ENCODE results near the gene ZNF253.
"Not testable (repeated sequence)": the region's sequence is repeated elsewhere in the genome, so short reads cannot be mapped to it uniquely, and the experiment has no call there.

The ZNF253 gene

DNA sequence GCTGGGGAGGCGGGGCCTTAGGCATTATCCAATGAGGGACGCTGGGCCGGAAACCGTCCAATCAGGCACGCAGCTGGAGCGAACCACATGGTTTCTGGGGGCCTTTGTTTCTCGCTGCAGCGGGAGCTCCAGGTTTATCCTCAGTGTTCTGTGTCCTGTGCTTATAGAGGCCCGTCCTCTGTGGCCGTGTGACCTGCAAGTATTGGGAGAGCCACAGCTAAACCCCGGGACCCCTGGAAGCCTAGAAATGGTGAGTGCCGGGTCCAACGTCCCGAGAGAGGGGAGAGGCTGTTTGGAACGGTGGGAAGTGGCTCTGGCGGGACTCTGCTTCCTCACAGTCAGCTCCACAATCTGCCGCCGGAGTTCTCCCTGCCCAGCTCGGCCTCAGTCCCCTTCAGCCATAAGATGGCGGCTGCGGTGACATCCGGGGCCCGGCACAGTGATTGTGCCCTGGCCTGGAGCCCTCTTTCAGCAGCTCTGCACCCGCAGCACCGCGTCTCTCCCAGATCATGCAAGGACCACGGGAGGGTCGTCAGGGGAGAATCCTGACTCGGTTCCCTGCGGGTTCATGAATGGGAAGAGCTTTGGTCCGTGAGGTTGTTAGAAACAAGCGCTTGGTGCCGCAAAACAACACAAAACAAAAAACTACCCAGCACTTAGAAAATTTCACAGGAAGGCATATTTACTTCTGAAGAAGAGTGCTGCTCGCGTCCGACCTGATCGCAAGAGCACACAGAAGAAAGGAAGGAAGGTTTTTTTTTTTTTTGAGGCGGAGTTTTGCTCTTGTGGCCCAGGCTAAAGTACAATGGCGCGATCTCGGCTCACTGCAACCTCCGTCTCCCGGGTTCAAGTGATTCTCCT is at the start of gene ZNF253:
Gene ZNF253, plus strand, starts transcription at position 133 of the 861 bp plus-strand sequence. Its CDS starts 115 bp downstream, at position 248.
- in situ Hi-C loops (cut with MboI; ENCODE audit: low sequenced_read_pairs) = no loop called here

DNA sequence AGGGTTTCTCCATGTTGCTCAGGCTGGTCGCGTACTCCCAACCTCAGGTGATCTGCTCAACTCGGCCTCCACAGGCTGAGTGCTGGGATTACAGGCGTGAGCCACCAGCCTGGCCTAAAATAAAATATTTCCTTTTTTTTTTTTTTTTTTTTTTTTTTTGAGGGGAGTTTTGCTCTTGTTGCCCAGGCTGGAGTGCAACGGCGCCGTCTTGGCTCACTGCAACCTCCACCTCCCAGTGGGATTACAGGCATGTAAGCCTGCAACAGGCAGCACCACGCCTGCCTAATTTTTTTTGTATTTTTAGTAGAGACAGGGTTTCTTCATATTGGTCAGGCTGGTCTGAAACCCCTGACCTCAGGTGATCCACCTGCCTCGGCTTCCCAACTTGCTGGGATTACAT is 49.0 kb upstream of the ZNF253 start:
- in situ Hi-C loops (cut with MboI; ENCODE audit: low sequenced_read_pairs) = no loop called here

DNA sequence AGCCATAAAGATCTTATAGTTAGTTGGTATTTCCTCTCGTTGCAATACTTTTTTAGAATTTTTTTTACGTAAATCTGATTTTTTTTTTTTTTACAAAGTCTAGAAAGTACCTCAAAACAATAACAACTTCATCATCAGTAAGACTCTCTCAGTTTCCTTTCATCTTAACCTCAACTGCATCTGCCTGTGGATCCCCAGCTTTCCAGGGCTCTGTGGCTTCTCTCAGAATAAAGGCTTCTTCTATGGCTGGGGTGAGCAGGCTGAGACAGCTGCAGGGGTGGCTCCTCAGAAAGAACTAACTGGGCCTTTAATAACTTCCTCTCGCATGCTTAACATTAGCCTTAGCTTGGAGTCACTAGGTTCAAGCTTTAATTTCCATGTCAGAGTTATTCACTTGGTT is 48.3 kb upstream of the ZNF253 start:
- in situ Hi-C loops (cut with MboI; ENCODE audit: low sequenced_read_pairs) = no loop called here

DNA sequence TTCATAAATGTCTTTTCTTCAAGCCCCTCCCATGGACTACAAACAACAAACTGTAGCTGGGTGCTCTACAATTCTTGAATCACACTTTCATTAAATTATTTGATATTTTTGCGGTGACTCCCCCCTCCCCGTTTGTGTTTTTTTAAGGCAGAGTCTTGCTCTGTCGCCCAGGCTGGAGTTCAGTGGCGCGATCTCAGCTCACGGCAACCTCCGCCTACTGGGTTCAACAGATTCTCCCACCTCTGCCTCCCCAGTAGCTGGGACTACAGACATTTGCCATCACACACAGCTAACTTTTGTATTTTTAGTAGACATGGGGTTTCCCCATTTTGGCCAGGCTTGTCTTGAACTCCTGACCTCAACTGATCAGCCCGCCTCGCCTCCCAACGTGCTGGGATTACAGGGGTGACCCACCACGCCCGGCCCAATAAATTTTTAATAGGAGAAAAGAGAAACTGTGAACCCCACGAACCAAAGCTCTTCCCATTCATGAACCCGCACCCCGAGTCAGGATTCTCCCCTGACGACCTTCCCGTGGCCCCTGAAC is 44.8 kb upstream of the ZNF253 start:
- in situ Hi-C loops (cut with MboI; ENCODE audit: low sequenced_read_pairs) = no loop called here

DNA sequence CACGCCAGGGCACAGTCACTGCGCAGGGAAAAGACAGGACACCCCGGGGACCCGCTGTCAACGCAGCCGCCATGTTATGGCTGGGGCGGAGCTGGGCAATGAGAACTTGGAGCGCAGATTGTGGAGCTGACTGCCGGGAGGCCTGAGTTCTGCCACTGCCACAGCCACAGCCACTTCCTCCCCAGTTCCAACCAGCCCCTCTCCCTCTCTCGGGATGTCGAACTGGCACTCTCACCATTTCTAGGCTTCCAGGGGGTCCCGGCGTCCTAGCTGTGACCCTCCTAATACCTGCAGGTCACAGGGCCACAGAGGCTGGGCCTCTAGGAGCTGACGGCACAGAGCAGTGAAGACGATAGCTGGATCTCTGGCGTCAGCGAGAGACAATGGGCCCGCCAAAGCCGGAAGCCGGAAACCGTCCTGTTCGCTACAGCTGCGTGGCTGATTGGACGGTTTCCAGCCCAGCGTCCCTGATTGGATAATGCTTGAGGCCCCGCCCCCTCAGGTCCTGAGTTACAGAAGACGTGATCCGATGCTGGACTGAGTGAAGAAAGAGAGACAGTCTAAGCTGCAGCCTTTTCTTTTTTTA is 44.2 kb upstream of the ZNF253 start, which contains the start of gene ZNF506:
Gene ZNF506, minus strand, starts transcription at position 385 of the 586 bp plus-strand sequence. Its CDS starts 147 bp downstream, at position 238.
- in situ Hi-C loops (cut with MboI; ENCODE audit: low sequenced_read_pairs) = no loop called here

DNA sequence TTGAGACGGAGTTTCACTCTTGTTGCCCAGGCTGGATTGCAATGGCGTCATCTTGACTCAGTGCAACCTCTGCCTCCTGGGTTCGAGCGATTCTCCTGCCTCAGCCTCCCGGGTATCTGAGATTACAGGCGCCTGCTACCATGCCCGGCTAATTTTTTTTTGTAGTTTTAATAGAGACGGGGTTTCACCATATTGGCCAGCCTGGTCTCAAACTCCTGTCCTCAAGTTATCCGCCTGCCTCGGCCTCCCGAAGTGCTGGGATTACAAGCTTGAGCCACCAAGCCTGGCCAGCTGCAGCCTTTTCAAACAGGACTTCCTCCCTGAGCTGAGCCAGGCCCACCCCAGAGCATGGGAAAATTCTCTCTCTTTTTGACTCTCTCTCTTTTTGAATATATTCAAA is 43.7 kb upstream of the ZNF253 start:
- in situ Hi-C loops (cut with MboI; ENCODE audit: low sequenced_read_pairs) = not testable (repeated sequence)

DNA sequence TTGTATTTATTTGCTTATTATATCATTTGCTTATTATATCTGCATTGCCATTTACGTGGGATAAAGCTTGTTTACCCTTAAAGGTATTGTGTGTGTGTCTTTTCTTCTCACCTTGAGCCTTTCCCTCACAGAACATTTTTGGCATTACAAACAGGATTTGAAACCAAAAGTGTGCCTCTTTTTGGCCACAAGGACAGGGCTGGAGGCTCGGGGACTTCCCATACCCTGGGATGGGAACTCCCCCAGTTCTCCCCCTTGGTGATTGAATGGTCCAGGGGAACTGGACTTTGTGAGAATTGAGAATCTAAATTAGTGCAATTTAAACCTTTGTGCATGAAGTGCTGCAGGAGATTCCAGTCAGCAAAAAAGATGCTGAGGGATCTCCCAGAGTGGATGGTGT is 41.8 kb upstream of the ZNF253 start:
- in situ Hi-C loops (cut with MboI; ENCODE audit: low sequenced_read_pairs) = no loop called here

DNA sequence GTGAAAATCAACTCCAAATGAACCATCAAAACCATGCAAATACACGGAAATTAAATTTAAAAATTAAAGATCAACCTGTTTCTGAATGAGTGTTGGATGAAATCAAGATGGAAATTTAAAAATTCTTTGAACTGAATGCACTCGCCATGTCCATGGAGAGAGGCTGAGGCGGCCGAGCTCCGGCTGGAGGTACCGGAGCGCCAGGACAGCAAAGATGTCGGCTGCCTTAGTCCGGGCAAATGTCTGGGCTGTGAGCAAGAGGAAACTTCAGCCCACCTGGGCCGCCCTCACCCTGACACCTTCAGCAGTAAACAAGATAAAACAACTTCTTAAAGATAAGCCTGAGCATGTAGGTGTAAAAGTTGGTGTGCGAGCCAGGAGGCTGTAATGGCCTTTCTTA is 38.8 kb upstream of the ZNF253 start:
- in situ Hi-C loops (cut with MboI; ENCODE audit: low sequenced_read_pairs) = no loop called here

DNA sequence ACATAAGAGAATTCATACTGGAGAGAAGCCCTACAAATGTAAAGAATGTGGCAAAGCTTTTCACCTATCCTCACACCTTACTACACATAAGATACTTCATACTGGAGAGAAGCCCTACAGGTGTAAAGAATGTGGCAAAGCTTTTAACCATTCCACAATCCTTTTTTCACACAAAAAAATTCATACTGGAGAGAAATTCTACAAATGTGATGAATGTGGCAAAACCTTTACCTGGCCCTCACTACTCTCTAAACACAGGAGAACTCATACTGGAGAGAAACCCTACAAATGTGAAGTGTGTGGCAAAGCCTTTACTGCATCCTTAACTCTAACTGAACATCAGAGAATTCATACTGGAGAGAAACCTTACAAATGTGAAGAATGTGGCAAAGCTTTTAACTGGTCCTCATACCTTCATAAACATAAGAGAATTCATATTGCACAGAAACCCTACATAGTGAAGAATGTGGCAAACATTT is 30.1 kb upstream of the ZNF253 start:
- in situ Hi-C loops (cut with MboI; ENCODE audit: low sequenced_read_pairs) = no loop called here

DNA sequence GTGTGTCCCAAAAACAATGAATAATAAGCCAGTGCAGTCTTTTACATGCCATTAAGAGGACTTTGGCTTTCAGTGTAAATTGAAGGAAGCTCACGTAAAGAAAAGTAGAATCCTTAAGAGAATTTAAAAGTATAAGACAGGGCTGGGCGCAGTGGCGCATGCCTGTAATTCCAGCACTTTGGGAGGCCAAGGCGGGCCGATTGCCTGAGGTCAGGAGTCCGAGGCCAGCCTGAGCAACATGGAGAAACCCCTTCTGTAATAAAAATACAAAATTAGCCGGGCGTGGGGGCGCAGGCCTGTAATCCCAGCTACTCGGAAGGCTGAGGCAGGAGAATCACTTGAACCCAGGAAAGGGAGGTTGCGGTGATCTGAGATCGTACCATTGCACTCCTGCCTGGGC is 17.9 kb upstream of the ZNF253 start:
- in situ Hi-C loops (cut with MboI; ENCODE audit: low sequenced_read_pairs) = no loop called here

DNA sequence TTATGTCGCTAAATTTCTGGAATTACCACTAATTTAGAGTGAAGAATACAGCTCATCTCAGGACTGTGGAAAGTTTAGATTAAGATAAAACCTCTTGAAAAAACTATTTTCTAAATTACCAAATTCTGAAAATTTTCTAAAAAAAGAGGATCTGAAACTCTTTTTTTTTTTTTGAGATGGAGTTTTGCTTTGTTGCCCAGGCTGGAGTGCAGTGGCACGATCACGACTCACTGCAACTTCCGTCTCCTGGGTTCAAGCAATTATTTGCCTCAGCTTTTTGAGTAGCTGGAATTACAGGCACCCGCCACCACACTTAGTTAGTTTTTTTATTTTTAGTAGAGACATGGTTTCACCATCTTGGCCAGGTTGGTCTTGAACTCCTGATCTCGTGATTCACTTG is 16.6 kb upstream of the ZNF253 start:
- in situ Hi-C loops (cut with MboI; ENCODE audit: low sequenced_read_pairs) = no loop called here

DNA sequence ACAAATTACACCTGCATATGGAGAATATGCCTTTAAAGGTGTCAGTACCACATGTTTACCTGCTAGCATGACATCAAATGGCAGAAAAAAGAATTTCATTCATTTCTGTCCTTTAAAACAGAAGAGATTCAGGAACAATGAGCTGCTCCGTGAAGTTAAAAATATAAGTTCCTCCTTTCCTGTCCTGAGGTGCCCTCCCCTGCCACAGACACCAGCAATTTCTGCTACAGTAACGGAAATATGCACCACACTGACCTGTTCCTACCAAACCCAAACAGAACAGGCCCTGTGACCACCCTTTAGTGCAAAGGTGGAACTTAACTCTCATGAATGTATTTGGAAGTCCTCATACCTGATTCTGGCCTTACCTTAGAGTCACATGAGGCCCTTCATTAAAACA is 13.9 kb upstream of the ZNF253 start:
- in situ Hi-C loops (cut with MboI; ENCODE audit: low sequenced_read_pairs) = not testable (repeated sequence)

DNA sequence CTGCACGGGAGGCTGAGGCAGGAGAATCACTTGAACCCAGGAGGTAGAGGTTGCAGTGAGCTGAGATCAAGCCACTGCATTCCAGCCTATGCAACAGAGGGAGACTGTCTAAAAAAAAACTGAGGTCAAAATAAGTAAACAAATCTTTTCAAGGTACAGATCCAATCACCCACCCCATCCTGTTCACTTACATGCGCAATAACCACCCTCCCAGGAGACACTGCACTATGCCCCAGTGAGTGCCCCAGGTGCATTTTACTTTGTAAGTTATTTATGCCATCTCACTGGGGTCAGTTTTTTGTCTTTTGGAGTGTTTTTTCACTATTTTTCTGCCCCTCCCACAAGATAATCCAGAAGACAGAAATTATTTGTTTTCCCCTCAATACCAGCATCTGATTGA is 6.9 kb upstream of the ZNF253 start:
- in situ Hi-C loops (cut with MboI; ENCODE audit: low sequenced_read_pairs) = no loop called here

DNA sequence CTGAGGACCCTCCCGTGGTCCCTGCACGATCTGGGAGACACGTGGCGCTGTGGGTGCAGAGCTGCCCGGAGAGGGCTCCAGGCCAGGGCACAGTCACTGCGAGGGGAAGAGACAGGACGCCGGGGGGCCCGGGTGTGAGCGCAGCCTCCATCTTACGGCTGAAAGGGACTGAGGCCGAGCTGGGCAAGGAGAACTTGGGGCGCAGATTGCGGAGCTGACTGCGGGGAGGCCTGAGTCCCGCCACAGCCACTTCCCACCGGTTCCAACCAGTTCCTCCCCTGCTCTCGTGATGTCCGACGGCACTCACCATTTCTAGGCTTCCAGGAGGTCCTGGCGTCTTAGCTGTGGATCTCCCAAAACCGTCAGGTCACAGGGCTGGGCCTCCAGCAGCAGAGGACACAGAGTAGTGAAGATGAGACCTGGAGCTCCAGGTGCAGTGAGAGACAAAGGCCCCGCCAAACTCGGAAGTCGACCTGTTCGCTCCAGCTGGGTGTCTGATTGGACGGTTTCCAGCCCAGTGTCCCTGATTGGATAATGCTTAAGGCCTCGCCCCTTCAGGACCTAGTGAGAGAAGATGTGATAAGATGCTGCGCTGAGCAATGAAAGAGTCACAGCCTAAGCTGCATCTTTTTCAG is 4.8 kb upstream of the ZNF253 start:
- in situ Hi-C loops (cut with MboI; ENCODE audit: low sequenced_read_pairs) = no loop called here

DNA sequence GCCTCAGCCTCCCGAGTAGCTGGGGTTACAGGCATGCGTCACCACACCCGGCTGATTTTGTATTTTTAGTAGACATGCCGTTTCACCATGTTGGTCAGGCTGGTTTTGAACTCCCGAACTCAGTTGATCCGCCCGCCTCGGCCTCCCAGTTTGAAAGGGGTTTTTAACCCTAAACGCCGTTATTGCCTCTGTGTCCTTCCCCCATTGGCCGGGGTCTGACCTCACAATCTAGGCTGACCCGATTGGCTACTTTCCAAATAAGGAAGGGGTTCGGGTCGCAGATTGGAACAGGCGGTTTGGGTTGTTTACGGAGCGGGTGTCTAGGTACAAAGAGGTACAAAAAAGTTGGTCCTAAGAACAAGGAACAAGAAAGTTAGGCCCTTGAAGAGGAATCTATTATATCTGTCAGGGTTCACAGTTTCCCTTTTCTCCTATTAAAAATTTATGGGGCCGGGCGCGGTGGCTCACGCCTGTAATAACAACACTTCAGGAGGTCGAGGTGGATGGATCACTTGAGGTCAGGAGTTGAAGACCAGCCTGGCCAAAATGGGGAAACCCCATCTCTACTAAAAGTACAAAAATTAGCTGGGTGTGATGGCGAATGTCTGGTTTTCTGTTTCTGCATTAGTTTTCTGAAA is 1.0 kb downstream of the ZNF253 start:
- in situ Hi-C loops (cut with MboI; ENCODE audit: low sequenced_read_pairs) = no loop called here

DNA sequence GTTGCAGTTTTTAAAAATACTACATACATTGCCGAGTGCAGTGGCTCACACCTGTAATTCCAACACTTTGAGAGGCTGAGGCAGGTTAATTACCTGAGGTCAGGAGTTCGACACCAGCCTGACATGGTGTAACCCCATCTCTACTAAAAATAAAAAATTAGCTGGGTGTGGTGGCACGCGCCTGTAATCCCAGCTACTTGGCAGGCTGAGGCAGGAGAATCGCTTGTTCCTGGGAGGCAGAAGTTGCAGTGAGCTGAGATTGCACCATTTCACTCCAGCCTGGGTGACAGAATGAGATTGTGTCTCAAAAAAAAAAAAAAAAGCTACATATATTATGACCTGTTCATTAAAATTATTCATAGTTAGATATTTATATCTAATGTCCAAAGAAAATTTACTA is 4.4 kb downstream of the ZNF253 start:
- in situ Hi-C loops (cut with MboI; ENCODE audit: low sequenced_read_pairs) = not testable (repeated sequence)

DNA sequence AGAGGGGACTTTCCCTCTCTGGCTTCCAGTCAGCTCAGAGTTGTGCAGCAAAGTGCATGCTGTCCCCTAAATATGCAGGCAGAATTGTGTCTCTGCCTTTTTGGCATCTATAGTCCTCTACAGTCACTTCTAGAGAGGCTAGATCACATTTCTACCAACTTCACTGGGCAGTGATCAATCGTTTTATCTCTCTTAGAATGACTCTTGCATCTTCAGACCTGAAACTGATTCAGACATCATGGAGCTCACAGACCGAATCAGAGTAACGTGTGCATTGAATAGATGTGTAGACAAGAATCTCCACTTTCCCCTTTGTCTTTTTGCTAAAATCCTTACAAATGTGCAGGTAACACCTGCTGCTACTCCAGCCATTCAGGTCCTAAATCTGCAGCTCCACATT is 6.2 kb downstream of the ZNF253 start:
- in situ Hi-C loops (cut with MboI; ENCODE audit: low sequenced_read_pairs) = no loop called here

DNA sequence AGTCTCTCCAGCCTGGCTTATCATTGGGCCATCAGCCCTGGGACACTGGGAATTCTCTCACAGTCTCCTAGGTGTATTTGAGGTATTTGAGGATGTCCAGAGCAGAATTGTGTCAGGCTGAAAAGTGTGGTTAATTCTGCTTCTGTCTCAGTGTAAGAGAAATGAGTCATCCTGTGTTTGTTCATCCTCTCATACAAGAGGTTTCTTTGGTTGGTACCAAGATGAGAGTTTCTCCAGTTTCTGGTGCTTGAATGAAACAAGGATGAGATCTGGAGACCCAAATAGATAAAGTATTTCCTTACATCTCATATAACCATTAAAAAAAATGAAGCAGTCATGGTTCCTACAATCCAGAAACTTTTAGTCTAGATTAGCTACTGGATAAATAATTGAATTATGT is 7.7 kb downstream of the ZNF253 start:
- in situ Hi-C loops (cut with MboI; ENCODE audit: low sequenced_read_pairs) = no loop called here

DNA sequence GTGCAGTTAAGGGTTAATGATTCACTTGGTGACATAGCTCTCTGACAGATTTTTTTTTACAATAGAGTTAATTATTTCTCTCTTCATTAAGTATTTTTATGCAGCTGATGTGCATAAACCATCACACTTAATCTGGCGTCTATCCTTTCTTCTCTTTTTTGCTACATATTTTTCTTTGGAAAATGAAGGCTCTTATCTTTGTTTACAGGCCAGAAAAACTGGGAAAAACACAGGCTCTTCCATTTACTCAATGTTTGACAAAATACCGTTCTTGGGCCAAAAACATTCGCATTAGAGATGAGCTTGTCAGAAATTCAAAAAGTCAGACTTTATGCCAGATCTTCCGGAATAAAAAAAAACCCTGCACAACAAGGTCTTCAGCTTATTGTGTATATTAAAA is 12.0 kb downstream of the ZNF253 start:
- in situ Hi-C loops (cut with MboI; ENCODE audit: low sequenced_read_pairs) = no loop called here

DNA sequence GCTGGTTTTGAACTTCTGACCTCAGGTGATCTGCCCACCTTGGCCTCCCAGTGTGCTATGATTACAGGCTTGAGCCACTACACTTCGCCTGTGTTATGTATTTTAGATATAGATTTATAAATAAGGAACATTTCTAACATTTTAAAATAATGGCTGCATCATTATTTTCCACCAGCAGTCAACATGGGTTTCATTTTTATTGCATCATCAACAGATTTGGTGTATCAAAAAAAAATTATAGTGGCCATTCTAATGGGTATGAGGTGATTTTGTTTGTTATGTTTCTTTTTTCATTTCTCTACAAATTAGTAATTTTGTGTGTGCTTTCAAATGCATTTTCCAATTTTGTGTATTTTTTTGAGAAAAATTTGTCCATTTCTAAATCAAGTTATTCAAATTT is 18.9 kb downstream of the ZNF253 start:
- in situ Hi-C loops (cut with MboI; ENCODE audit: low sequenced_read_pairs) = no loop called here

Data from hTERT RPE-1 (cell line).